ENCODE measurements around the gene ALOX5.
"Not testable (repeated sequence)": the region's sequence is repeated elsewhere in the genome, so short reads cannot be mapped to it uniquely, and the experiment has no call there.

ALOX5 gene

GRCh38 chr10:45473126-45473525 is 99.1 kb downstream of the ALOX5 start:
- no peak overlapping the region for H2BK5ac ChIP-seq (ENCODE audit: low read length)
- no peak overlapping the region for H3K4me3 ChIP-seq (ENCODE audit: low read length in 2 of 2)
- no peak overlapping the region for H2BK12ac ChIP-seq (ENCODE audit: low read length)
- H3K27me3 ChIP-seq (ENCODE audit: control insufficient read depth in 3 of 3, insufficient read depth in 3 of 3, low read depth in 1 of 3, low read length in 3 of 3): no peaks in the 10 kb centered on the region
- H4K91ac ChIP-seq (ENCODE audit: low read depth, low read length, poor library complexity): no peak overlapping the region
- no CpG with 5 or more reads among the region's 4 CpGs for WGBS, 2 donors (ENCODE audit: extremely low coverage in 2 of 2, insufficient read length in 2 of 2, insufficient replicate concordance in 1 of 2)
- H3K36me3 ChIP-seq (replicated peaks in 1 of 2; ENCODE audit: control insufficient read depth in 2 of 2, insufficient read depth in 2 of 2, low read length in 2 of 2): no peaks in the 10 kb centered on the region
- no peak overlapping the region for H3K4me2 ChIP-seq (ENCODE audit: insufficient read depth, low read length, poor library complexity, severe bottlenecking)
- H3K27ac ChIP-seq (replicated peaks; ENCODE audit: low read length): no peak overlapping the region
- H4K8ac ChIP-seq (ENCODE audit: low read depth, low read length): no peak overlapping the region
- no peak overlapping the region for H3K14ac ChIP-seq (ENCODE audit: low read length)
- peaks cover 0 to 8% of the 10 kb centered on the region in 2 donors for H3K9me3 ChIP-seq (replicated peaks in 1 of 2; ENCODE audit: control insufficient read depth in 2 of 2, insufficient read depth in 1 of 2, low read depth in 1 of 2, low read length in 2 of 2)
- no peak overlapping the region for H3K4ac ChIP-seq (ENCODE audit: low read length)
- peaks cover 5 to 9% of the 10 kb centered on the region in 2 donors for H3K4me1 ChIP-seq (ENCODE audit: control insufficient read depth in 2 of 2, insufficient read depth in 1 of 2, low read depth in 1 of 2, low read length in 2 of 2)
- H3K9ac ChIP-seq (ENCODE audit: low read depth, low read length, poor library complexity): no peak overlapping the region
- H2AFZ ChIP-seq (ENCODE audit: low read length): no peak overlapping the region
- no peak overlapping the region for H3K23ac ChIP-seq (ENCODE audit: low read depth, low read length, poor library complexity)
- no peak for DNase-seq (ENCODE audit: low spot score)
- H2BK15ac ChIP-seq (ENCODE audit: low read length): no peak overlapping the region
- H2AK5ac ChIP-seq (ENCODE audit: low read depth, low read length): no peak overlapping the region
- H2BK120ac ChIP-seq (ENCODE audit: low read depth, low read length): no peak overlapping the region
- no peak overlapping the region for H3K18ac ChIP-seq (ENCODE audit: low read length)
- peaks cover 3% of the 10 kb centered on the region for H3K79me1 ChIP-seq (ENCODE audit: low read depth, low read length)

DNA sequence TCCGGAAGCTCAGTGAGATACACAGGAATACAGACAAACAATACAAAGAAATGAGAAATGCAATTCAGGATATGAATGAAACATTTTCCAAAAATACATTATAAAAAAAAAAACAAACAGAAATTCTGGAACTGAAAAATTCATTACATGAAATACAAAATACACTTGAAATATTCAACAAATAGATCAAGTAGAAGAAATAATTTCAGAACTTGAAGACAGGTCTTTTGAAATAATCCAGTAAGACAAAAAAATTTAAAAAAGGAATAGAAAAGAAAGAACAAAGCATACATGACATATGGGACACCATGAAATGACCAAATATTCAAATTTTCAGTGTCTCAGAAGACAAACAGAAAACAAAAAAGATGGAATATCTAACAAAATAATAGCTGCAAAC is 102.5 kb downstream of the ALOX5 start:
- no peaks in the 10 kb centered on the region for H3K36me3 ChIP-seq (replicated peaks in 1 of 2; ENCODE audit: control insufficient read depth in 2 of 2, insufficient read depth in 2 of 2, low read length in 2 of 2)
- DNase-seq (ENCODE audit: low spot score): no peak
- H2BK5ac ChIP-seq (ENCODE audit: low read length): no peak overlapping the region
- H3K9me3 ChIP-seq (replicated peaks in 1 of 2; ENCODE audit: control insufficient read depth in 2 of 2, insufficient read depth in 1 of 2, low read depth in 1 of 2, low read length in 2 of 2): peaks cover 0 to 15% of the 10 kb centered on the region in 2 donors
- no peak overlapping the region for H2BK12ac ChIP-seq (ENCODE audit: low read length)
- H3K27me3 ChIP-seq (ENCODE audit: control insufficient read depth in 3 of 3, insufficient read depth in 3 of 3, low read depth in 1 of 3, low read length in 3 of 3): no peaks in the 10 kb centered on the region
- H3K4ac ChIP-seq (ENCODE audit: low read length): no peak overlapping the region
- WGBS, 2 donors (ENCODE audit: extremely low coverage in 2 of 2, insufficient read length in 2 of 2, insufficient replicate concordance in 1 of 2): no CpG with 5 or more reads among the region's 1 CpG
- H3K4me1 ChIP-seq (ENCODE audit: control insufficient read depth in 2 of 2, insufficient read depth in 1 of 2, low read depth in 1 of 2, low read length in 2 of 2): peaks cover 5 to 6% of the 10 kb centered on the region in 2 donors
- no peak overlapping the region for H2AFZ ChIP-seq (ENCODE audit: low read length)
- H2BK120ac ChIP-seq (ENCODE audit: low read depth, low read length): no peak overlapping the region
- H2BK15ac ChIP-seq (ENCODE audit: low read length): no peak overlapping the region
- no peak overlapping the region for H4K91ac ChIP-seq (ENCODE audit: low read depth, low read length, poor library complexity)
- peaks cover 3% of the 10 kb centered on the region for H3K79me1 ChIP-seq (ENCODE audit: low read depth, low read length)
- no peak overlapping the region for H2AK5ac ChIP-seq (ENCODE audit: low read depth, low read length)
- H3K18ac ChIP-seq (ENCODE audit: low read length): no peak overlapping the region
- no peak overlapping the region for H3K9ac ChIP-seq (ENCODE audit: low read depth, low read length, poor library complexity)
- no peak overlapping the region for H3K27ac ChIP-seq (replicated peaks; ENCODE audit: low read length)
- no peak overlapping the region for H3K14ac ChIP-seq (ENCODE audit: low read length)
- H4K8ac ChIP-seq (ENCODE audit: low read depth, low read length): no peak overlapping the region
- H3K23ac ChIP-seq (ENCODE audit: low read depth, low read length, poor library complexity): no peak overlapping the region
- H3K4me3 ChIP-seq (ENCODE audit: low read length in 2 of 2): no peak overlapping the region
- H3K4me2 ChIP-seq (ENCODE audit: insufficient read depth, low read length, poor library complexity, severe bottlenecking): no peak overlapping the region

DNA sequence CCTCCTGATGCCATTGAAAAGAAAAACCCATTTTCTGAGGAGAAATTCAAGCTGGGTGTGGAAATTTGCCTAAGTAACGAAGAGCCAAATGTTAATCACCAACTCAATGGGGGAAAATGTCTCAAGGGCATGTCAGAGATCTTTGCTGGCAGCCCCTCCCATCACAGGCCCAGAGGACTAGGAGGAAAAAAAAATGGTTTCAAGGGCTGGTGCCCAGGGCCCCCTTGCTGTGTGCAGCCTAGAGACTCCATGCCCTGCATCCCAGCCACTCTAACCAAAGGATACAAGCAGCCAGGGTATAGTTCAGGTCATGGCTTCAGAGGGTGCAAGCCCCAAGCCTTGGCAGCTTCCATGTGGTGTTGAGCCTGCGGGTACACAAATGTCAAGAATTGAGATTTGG is 106.3 kb downstream of the ALOX5 start:
- Histone ChIP-seq H2BK5ac (ENCODE audit: low read length) (no peak overlapping the region), H3K9me3 (replicated peaks in 1 of 2; ENCODE audit: control insufficient read depth in 2 of 2, insufficient read depth in 1 of 2, low read depth in 1 of 2, low read length in 2 of 2) (peaks cover 0 to 15% of the 10 kb centered on the region in 2 donors), H4K8ac (ENCODE audit: low read depth, low read length) (no peak overlapping the region), H2BK12ac (ENCODE audit: low read length) (no peak overlapping the region), H3K79me1 (ENCODE audit: low read depth, low read length) (peaks cover 3% of the 10 kb centered on the region), H3K36me3 (replicated peaks in 1 of 2; ENCODE audit: control insufficient read depth in 2 of 2, insufficient read depth in 2 of 2, low read length in 2 of 2) (peaks cover 1 to 4% of the 10 kb centered on the region in 2 donors), H3K9ac (ENCODE audit: low read depth, low read length, poor library complexity) (no peak overlapping the region), H4K91ac (ENCODE audit: low read depth, low read length, poor library complexity) (no peak overlapping the region), H3K4me3 (ENCODE audit: low read length in 2 of 2) (no peak overlapping the region), H2AFZ (ENCODE audit: low read length) (no peak overlapping the region), H3K27me3 (ENCODE audit: control insufficient read depth in 3 of 3, insufficient read depth in 3 of 3, low read depth in 1 of 3, low read length in 3 of 3) (no peaks in the 10 kb centered on the region), H2AK5ac (ENCODE audit: low read depth, low read length) (no peak overlapping the region), H3K27ac (replicated peaks; ENCODE audit: low read length) (no peak overlapping the region), H2BK120ac (ENCODE audit: low read depth, low read length) (no peak overlapping the region), H3K18ac (ENCODE audit: low read length) (no peak overlapping the region), H3K14ac (ENCODE audit: low read length) (no peak overlapping the region), H3K4ac (ENCODE audit: low read length) (no peak overlapping the region), H3K23ac (ENCODE audit: low read depth, low read length, poor library complexity) (no peak overlapping the region), H3K4me1 (ENCODE audit: control insufficient read depth in 2 of 2, insufficient read depth in 1 of 2, low read depth in 1 of 2, low read length in 2 of 2) (no peaks in the 10 kb centered on the region), H2BK15ac (ENCODE audit: low read length) (no peak overlapping the region), H3K4me2 (ENCODE audit: insufficient read depth, low read length, poor library complexity, severe bottlenecking) (no peak overlapping the region)
- no peak for DNase-seq (ENCODE audit: low spot score)
- WGBS, 2 donors (ENCODE audit: extremely low coverage in 2 of 2, insufficient read length in 2 of 2, insufficient replicate concordance in 1 of 2): no CpG with 5 or more reads among the region's 2 CpGs

DNA sequence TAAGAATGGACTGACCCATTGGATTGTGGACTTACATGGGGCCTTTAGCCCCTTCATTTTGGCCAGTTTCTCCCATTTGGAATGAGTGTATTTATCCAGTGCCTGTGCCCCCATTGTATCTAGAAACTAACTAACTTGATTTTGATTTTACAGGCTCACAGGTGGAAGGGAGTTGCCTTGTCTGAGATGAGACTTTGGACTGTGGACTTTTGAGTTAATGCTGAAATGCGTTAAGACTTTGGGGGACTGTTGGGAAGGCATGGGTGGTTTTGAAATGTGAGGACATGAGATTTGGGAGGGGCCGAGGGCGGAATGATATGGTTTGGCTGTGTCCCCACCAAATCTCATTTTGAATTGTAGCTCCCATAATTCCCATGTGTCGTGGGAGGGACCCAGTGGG is 107.1 kb downstream of the ALOX5 start:
- H2AFZ ChIP-seq (ENCODE audit: low read length); H3K14ac ChIP-seq (ENCODE audit: low read length); H2BK12ac ChIP-seq (ENCODE audit: low read length); H3K27ac ChIP-seq (replicated peaks; ENCODE audit: low read length); H3K18ac ChIP-seq (ENCODE audit: low read length); H3K4me2 ChIP-seq (ENCODE audit: insufficient read depth, low read length, poor library complexity, severe bottlenecking); H3K36me3 ChIP-seq (replicated peaks in 1 of 2; ENCODE audit: control insufficient read depth in 2 of 2, insufficient read depth in 2 of 2, low read length in 2 of 2); H2AK5ac ChIP-seq (ENCODE audit: low read depth, low read length); H2BK120ac ChIP-seq (ENCODE audit: low read depth, low read length); H3K4me1 ChIP-seq (ENCODE audit: control insufficient read depth in 2 of 2, insufficient read depth in 1 of 2, low read depth in 1 of 2, low read length in 2 of 2); H4K8ac ChIP-seq (ENCODE audit: low read depth, low read length); H3K27me3 ChIP-seq (ENCODE audit: control insufficient read depth in 3 of 3, insufficient read depth in 3 of 3, low read depth in 1 of 3, low read length in 3 of 3); H3K23ac ChIP-seq (ENCODE audit: low read depth, low read length, poor library complexity); H3K4ac ChIP-seq (ENCODE audit: low read length); H2BK5ac ChIP-seq (ENCODE audit: low read length); H3K4me3 ChIP-seq (ENCODE audit: low read length in 2 of 2); DNase-seq (ENCODE audit: low spot score); H4K91ac ChIP-seq (ENCODE audit: low read depth, low read length, poor library complexity); H2BK15ac ChIP-seq (ENCODE audit: low read length); H3K79me1 ChIP-seq (ENCODE audit: low read depth, low read length); H3K9ac ChIP-seq (ENCODE audit: low read depth, low read length, poor library complexity): not testable (repeated sequence)
- H3K9me3 ChIP-seq (replicated peaks in 1 of 2; ENCODE audit: control insufficient read depth in 2 of 2, insufficient read depth in 1 of 2, low read depth in 1 of 2, low read length in 2 of 2): peaks cover 0 to 15% of the 10 kb centered on the region in 2 donors
- WGBS, 2 donors (ENCODE audit: extremely low coverage in 2 of 2, insufficient read length in 2 of 2, insufficient replicate concordance in 1 of 2): no CpG with 5 or more reads among the region's 4 CpGs
